Testis (tissue), 3 donors: ENCODE data around the gene TGFBR3. TPM values are rescaled to one million over a fixed set of nuclear protein-coding genes. Genes with fewer than 3 reads are reported as not detected.
"Not testable (repeated sequence)": the region's sequence is repeated elsewhere in the genome, so short reads cannot be mapped to it uniquely, and the experiment has no call there.

Source experiments
- DNase-seq: peaks from one replicate; pipeline ENCODE4 v3.0.0-alpha.2; 2019
- H3K27ac ChIP-seq, 2 donors: fragments of 200-600 bp; sonication (generic); one replicate each; pipeline ENCODE4 v1.5.1; 2019
- H3K27me3 ChIP-seq: fragments of 200-600 bp; sonication (generic); one replicate; pipeline ENCODE4 v1.5.1; 2019
- H3K36me3 ChIP-seq: fragments of 200-600 bp; sonication (generic); one replicate; pipeline ENCODE4 v1.5.1; 2017; ENCODE audit warnings: low read depth; ENCODE audit errors: missing control alignments
- H3K4me1 ChIP-seq: fragments of 200-600 bp; sonication (generic); one replicate; pipeline ENCODE4 v1.5.1; 2019
- H3K4me3 ChIP-seq, 2 donors: fragments of 200-600 bp; sonication (generic); one replicate each; pipeline ENCODE4 v1.5.1; 2017 to 2019
- H3K9me3 ChIP-seq: fragments of 200-600 bp; sonication (generic); one replicate; pipeline ENCODE4 v1.5.1; 2017
- CTCF ChIP-seq, 3 experiments: fragments of 450-650 bp in 2 of 3; fragments of 200-600 bp in 1 of 3; sonication (generic) in 1 of 3; IDR thresholded peaks; one replicate each; pipeline ENCODE4 v1.5.1; 2016 to 2019; ENCODE audit warnings: antibody characterized with exemption in 3 of 3, mild to moderate bottlenecking in 2 of 3, moderate library complexity in 1 of 3
- POLR2A ChIP-seq: fragments of 450-650 bp; IDR thresholded peaks from one replicate; pipeline ENCODE4 v1.6.1; 2017; ENCODE audit warnings: antibody characterized with exemption, mild to moderate bottlenecking, moderate library complexity
- WGBS, 2 donors: methylation state at CpG; one replicate each; pipeline ENCODE4 v1.1.5; 2018; 5-methylcytosine and 5-hydroxymethylcytosine counted together
- intact Hi-C: fragments of 100-400 bp; cut with DNase I; formaldehyde crosslinking; loops from one replicate; pipeline ENCODE4 v1.15.1; 2023; ENCODE audit warnings: low total_unique reads
- polyA plus RNA-seq: library from polyadenylated mRNA; stranded (reverse); fragments of 350-450 nt; fragmentation: Illumina TruSeq; extraction: RNeasy Lipid Tissue Mini Kit (QIAGEN cat#74804); gene quantifications from one replicate; pipeline ENCODE4 v1.2.3, GENCODE V29; 2014; ENCODE audit warnings: low read depth, low replicate concordance; ENCODE audit not compliant: insufficient read depth
- total RNA-seq, 2 donors: library from RNA; depleted of rRNA; stranded (reverse); fragments of >200 nt; gene quantifications; one replicate each; pipeline ENCODE4 v1.2.3, GENCODE V29; 2016

The TGFBR3 gene
- total and polyA plus RNA-seq, 3 donors from 2014 or later, result 24.0 to 37.2 (median 34.7) TPM

GRCh38 chr1:91672601-91673161 lies 213.3 kb downstream of the TGFBR3 start:
- no peak overlapping the region for H3K4me3 ChIP-seq
- no peak for TF ChIP-seq POLR2A
- no peak for TF ChIP-seq CTCF (IDR thresholded peaks at IDR 0.05)
- no peaks in the 10 kb centered on the region for H3K27me3 ChIP-seq
- no peak for DNase-seq
- H3K27ac ChIP-seq, result no peak overlapping the region
- 97 to 99% methylated on average over 4 of the region's 4 CpGs for WGBS, 2 donors
- H3K9me3 ChIP-seq, result no peaks in the 10 kb centered on the region
- no peaks in the 10 kb centered on the region for H3K36me3 ChIP-seq
- intact Hi-C loops, result no loop called here
- no peaks in the 10 kb centered on the region for H3K4me1 ChIP-seq

GRCh38 chr1:91670781-91671180 lies 215.2 kb downstream of the TGFBR3 start:
- H3K27me3 ChIP-seq, result no peaks in the 10 kb centered on the region
- H3K9me3 ChIP-seq, result no peaks in the 10 kb centered on the region
- TF ChIP-seq CTCF (IDR thresholded peaks at IDR 0.05) (no peak), POLR2A (no peak)
- intact Hi-C loops, result no loop called here
- H3K4me3 ChIP-seq, result no peak overlapping the region
- H3K4me1 ChIP-seq, result no peaks in the 10 kb centered on the region
- H3K27ac ChIP-seq, result no peak overlapping the region
- H3K36me3 ChIP-seq, result no peaks in the 10 kb centered on the region
- DNase-seq, result no peak
- 62 to 65% methylated on average over 4 of the region's 4 CpGs for WGBS, 2 donors

DNA sequence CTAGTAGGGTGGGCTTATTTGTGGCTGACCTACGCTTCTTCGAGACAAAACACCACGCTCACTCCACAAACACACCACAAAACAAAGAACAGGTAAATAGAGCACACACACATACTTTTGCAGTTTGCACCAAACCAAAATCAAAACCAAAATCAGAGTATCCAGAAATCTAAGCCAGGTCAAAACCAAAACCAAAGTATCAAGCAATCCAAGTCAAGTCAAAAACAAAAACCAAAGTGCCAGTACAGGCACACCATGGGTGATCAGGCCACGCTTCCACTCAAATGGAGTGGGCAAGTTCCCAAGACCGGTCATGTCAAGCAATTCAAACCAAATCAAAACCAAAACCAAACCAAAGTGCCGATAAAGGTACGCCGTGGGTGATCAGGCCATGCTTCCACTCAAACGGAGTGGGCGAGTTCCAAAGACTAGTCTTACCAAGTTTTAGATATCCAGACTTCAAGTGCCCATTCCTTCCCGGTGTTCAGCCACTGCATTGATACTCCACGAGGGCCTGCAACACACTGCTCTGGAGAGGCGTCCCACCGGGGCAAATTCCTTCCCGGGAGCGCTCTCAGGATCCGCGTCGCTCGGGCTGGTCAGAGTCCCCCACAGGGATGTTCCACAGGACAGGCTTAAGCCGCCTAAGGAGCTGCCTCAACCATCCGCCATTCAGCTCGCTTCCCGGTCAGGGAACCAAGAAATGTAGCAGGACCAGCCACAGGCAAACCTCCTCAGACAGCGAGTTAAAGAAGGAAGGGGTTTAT lies 216.2 kb downstream of the TGFBR3 start:
- Histone ChIP-seq H3K4me3 (no peak overlapping the region), H3K27ac (no peak overlapping the region), H3K36me3 (no peaks in the 10 kb centered on the region), H3K27me3 (no peaks in the 10 kb centered on the region), H3K4me1 (no peaks in the 10 kb centered on the region), H3K9me3 (no peaks in the 10 kb centered on the region)
- DNase-seq, result no peak
- WGBS, 2 donors, result 88 to 97% methylated on average over 25 of the region's 25 CpGs
- TF ChIP-seq CTCF (IDR thresholded peaks at IDR 0.05) (no peak), POLR2A (no peak)
- intact Hi-C loops, result no loop called here

DNA sequence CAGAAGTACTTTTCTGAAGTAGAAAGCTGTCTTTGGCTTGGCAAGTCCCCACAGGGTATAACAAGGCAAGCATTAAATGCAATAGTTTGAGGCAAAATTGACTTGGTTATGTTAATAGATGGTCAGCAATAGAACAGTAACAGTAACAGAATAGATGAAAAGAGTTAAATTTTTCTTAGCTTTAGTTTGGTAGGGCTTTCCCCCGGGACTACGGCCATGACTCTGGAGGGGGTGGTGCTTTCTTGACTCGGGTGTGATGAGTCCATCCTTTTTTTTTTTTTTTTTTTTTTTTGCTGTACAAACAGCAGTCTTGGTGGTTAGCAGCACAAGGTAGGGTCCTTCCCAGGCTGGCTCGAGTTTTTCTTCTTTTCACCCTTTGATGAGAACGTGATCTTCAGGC lies 219.3 kb downstream of the TGFBR3 start:
- H3K4me1 ChIP-seq, H3K9me3 ChIP-seq, H3K27ac ChIP-seq, DNase-seq, H3K4me3 ChIP-seq, intact Hi-C loops, H3K27me3 ChIP-seq, H3K36me3 ChIP-seq: not testable (repeated sequence)
- WGBS, 2 donors, result 42 to 58% methylated on average over 5 of the region's 5 CpGs

DNA sequence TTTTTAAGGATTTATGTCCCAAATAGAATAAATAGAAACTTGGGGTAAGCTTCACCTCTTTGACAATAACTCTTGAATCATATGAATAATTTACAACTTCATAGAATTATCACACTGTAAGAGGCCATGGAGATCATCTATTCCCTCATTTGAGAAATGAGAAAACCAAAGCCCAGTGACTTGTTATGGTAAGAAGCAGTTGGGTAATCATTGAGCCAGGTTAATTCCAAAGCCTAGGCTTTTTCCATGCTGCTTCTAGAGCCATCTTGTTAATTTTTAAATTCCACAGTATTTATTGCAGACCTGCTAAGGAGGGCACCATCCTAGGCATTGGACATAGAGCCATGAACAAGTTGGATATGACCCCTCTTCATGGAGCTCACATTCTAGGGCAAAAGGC lies 224.8 kb downstream of the TGFBR3 start:
- intact Hi-C loops, result no loop called here
- no peak for DNase-seq

More for the DNA sequence above, 224.8 kb downstream of the TGFBR3 start:
- H3K27me3 ChIP-seq, result no peaks in the 10 kb centered on the region
- H3K36me3 ChIP-seq, result no peaks in the 10 kb centered on the region
- TF ChIP-seq CTCF (IDR thresholded peaks at IDR 0.05) (no peak), POLR2A (no peak)
- H3K27ac ChIP-seq, result no peak overlapping the region
- no peak overlapping the region for H3K4me3 ChIP-seq
- no peaks in the 10 kb centered on the region for H3K9me3 ChIP-seq
- H3K4me1 ChIP-seq, result no peaks in the 10 kb centered on the region
